OCI-LY1 (cell line): Measurements from ENCODE around the gene TRIM37.
"Not testable (repeated sequence)": the region's sequence is repeated elsewhere in the genome, so short reads cannot be mapped to it uniquely, and the experiment has no call there.

Experiments
- H2AFZ ChIP-seq: fragments of 200-600 bp; sonication (generic), shearing (Covaris generic); 2 replicates; pipeline ENCODE4 v1.6.0; 2014; ENCODE audit warnings: antibody characterized with exemption, mild to moderate bottlenecking, low read length
- H3F3A ChIP-seq: fragments of 200-600 bp; sonication (generic), shearing (Covaris generic); 2 replicates; pipeline ENCODE4 v1.6.0; 2014; ENCODE audit warnings: mild to moderate bottlenecking, antibody characterized with exemption, low read length, moderate library complexity; ENCODE audit not compliant: insufficient read depth
- H3K27ac ChIP-seq: fragments of 200-600 bp; sonication (generic); 2 replicates; pipeline ENCODE4 v1.5.1; 2014; ENCODE audit warnings: low read length, mixed run types, mild to moderate bottlenecking, low read depth; ENCODE audit not compliant: poor library complexity, severe bottlenecking
- H3K27me3 ChIP-seq: fragments of 200-600 bp; sonication (generic); 2 replicates; pipeline ENCODE4 v1.6.0; 2014; ENCODE audit warnings: antibody characterized with exemption, mild to moderate bottlenecking, low read length, moderate library complexity; ENCODE audit not compliant: insufficient read depth
- H3K36me3 ChIP-seq: fragments of 200-600 bp; sonication (generic); 2 replicates; pipeline ENCODE4 v1.6.1; 2014; ENCODE audit warnings: mild to moderate bottlenecking, antibody characterized with exemption, low read length, moderate library complexity, mixed read lengths; ENCODE audit not compliant: insufficient read depth
- H3K4me1 ChIP-seq: fragments of 200-600 bp; sonication (generic); 2 replicates; pipeline ENCODE4 v1.5.1; 2014; ENCODE audit warnings: mild to moderate bottlenecking, low read length, moderate library complexity; ENCODE audit not compliant: insufficient read depth, severe bottlenecking
- H3K4me2 ChIP-seq: fragments of 200-600 bp; sonication (generic), shearing (Covaris generic); 2 replicates; pipeline ENCODE4 v1.6.1; 2014; ENCODE audit warnings: low read length
- H3K4me3 ChIP-seq: fragments of 200-600 bp; sonication (generic); 2 replicates; pipeline ENCODE4 v1.5.1; 2014; ENCODE audit warnings: low read length, low read depth, mild to moderate bottlenecking, mixed read lengths; ENCODE audit not compliant: poor library complexity, severe bottlenecking
- H3K79me2 ChIP-seq: fragments of 200-600 bp; shearing (Covaris generic); 2 replicates; pipeline ENCODE4 v1.6.1; 2016; ENCODE audit warnings: mixed run types, low read length, mixed read lengths; ENCODE audit not compliant: insufficient read depth
- H3K9ac ChIP-seq: fragments of 200-600 bp; sonication (generic), shearing (Covaris generic); 2 replicates; pipeline ENCODE4 v1.6.1; 2014; ENCODE audit warnings: mild to moderate bottlenecking, low read length, mixed read lengths
- H3K9me2 ChIP-seq: fragments of 200-600 bp; sonication (generic), shearing (Covaris generic); 2 replicates; pipeline ENCODE4 v1.6.1; 2014; ENCODE audit warnings: low read depth, mild to moderate bottlenecking, low read length, mixed read lengths
- H3K9me3 ChIP-seq: fragments of 200-600 bp; shearing (Covaris generic); 2 replicates; pipeline ENCODE4 v1.6.1; 2014; ENCODE audit warnings: low read length, mixed read lengths
- H4K20me1 ChIP-seq: fragments of 200-600 bp; sonication (generic), shearing (Covaris generic); 2 replicates; pipeline ENCODE4 v1.6.0; 2016; ENCODE audit warnings: mild to moderate bottlenecking, low read length; ENCODE audit not compliant: insufficient read depth
- CTCF ChIP-seq: fragments of 200-600 bp; sonication (generic), shearing (Covaris generic); IDR thresholded peaks from 2 replicates; pipeline ENCODE4 v1.5.1; 2017; ENCODE audit warnings: mild to moderate bottlenecking, antibody characterized with exemption, low read length, moderate library complexity, mixed read lengths
- EZH2 ChIP-seq: fragments of 200-600 bp; sonication (generic), shearing (Covaris generic); IDR thresholded peaks from 2 replicates; pipeline ENCODE4 v1.8.0; 2017; ENCODE audit warnings: borderline replicate concordance, mixed run types, mild to moderate bottlenecking, antibody characterized with exemption, low read length, moderate library complexity, mixed read lengths

TRIM37 gene

GRCh38 chr17:59139939-59140338, 33.3 kb upstream of the TRIM37 start:
- no peaks in the 10 kb centered on the region for H3K4me1 ChIP-seq
- no peak overlapping the region for H2AFZ ChIP-seq
- H3K4me3 ChIP-seq, result no peak overlapping the region
- no peaks in the 10 kb centered on the region for H3F3A ChIP-seq
- no peak overlapping the region for H3K9ac ChIP-seq
- H4K20me1 ChIP-seq, result no peaks in the 10 kb centered on the region
- H3K9me2 ChIP-seq, result no peaks in the 10 kb centered on the region
- H3K27me3 ChIP-seq, result no peaks in the 10 kb centered on the region
- no peak overlapping the region for H3K27ac ChIP-seq
- TF ChIP-seq CTCF, result no peak
- no peak for TF ChIP-seq EZH2
- H3K79me2 ChIP-seq, result peaks cover 94% of the 10 kb centered on the region
- H3K36me3 ChIP-seq, result peaks cover 23% of the 10 kb centered on the region
- no peak overlapping the region for H3K4me2 ChIP-seq
- no peaks in the 10 kb centered on the region for H3K9me3 ChIP-seq

- H3F3A ChIP-seq, H3K27me3 ChIP-seq, H3K9ac ChIP-seq, H3K4me2 ChIP-seq, H3K9me2 ChIP-seq, H3K36me3 ChIP-seq, H3K4me1 ChIP-seq, H3K27ac ChIP-seq, H3K4me3 ChIP-seq, H2AFZ ChIP-seq, H4K20me1 ChIP-seq, H3K9me3 ChIP-seq: not testable (repeated sequence)
- H3K79me2 ChIP-seq, result peaks cover 93% of the 10 kb centered on the region
These were observed 31.7 kb upstream of the TRIM37 start for GRCh38 chr17:59138339-59138738.

GRCh38 chr17:59131131-59131530, 24.5 kb upstream of the TRIM37 start:
- Histone ChIP-seq H3K4me1 (no peaks in the 10 kb centered on the region), H3K27ac (no peak overlapping the region), H3K9me3 (no peaks in the 10 kb centered on the region), H3K36me3 (peaks cover 38% of the 10 kb centered on the region), H2AFZ (no peak overlapping the region), H3K79me2 (peaks cover 54% of the 10 kb centered on the region), H3K4me3 (no peak overlapping the region), H3K9ac (no peak overlapping the region), H3K27me3 (no peaks in the 10 kb centered on the region), H3F3A (no peaks in the 10 kb centered on the region), H3K4me2 (no peak overlapping the region), H4K20me1 (no peaks in the 10 kb centered on the region), H3K9me2 (no peaks in the 10 kb centered on the region)
- no peak for TF ChIP-seq CTCF
- TF ChIP-seq EZH2, result no peak

- Histone ChIP-seq H3K9ac (no peak overlapping the region), H3K4me1 (no peaks in the 10 kb centered on the region), H3K9me3 (no peaks in the 10 kb centered on the region), H3K4me2 (no peak overlapping the region), H4K20me1 (no peaks in the 10 kb centered on the region), H3K9me2 (no peaks in the 10 kb centered on the region), H2AFZ (no peak overlapping the region), H3K79me2 (peaks cover 43% of the 10 kb centered on the region), H3F3A (no peaks in the 10 kb centered on the region), H3K4me3 (no peak overlapping the region), H3K36me3 (peaks cover 39% of the 10 kb centered on the region), H3K27me3 (no peaks in the 10 kb centered on the region), H3K27ac (no peak overlapping the region)
- TF ChIP-seq EZH2 (no peak), CTCF (no peak)
These were observed 23.1 kb upstream of the TRIM37 start for GRCh38 chr17:59129814-59130213.
